Fibroblast of the aortic adventitia (primary cell): ENCODE results near the gene OR2AT4. TPM values are rescaled to one million over a fixed set of nuclear protein-coding genes. Genes with fewer than 3 reads are reported as not detected.
"Not testable (repeated sequence)": the region's sequence is repeated elsewhere in the genome, so short reads cannot be mapped to it uniquely, and the experiment has no call there.

Experiments used
- DNase-seq: peaks from one replicate; pipeline ENCODE4 v3.0.0-alpha.2; 2010; ENCODE audit warnings: low read depth
- H3K4me3 ChIP-seq: 2 replicates; pipeline ENCODE4 v1.5.1; 2011; ENCODE audit warnings: low read depth, mild to moderate bottlenecking, control low read depth, low read length, moderate library complexity
- CTCF ChIP-seq: IDR thresholded peaks from 2 replicates; pipeline ENCODE4 v1.5.1; 2011; ENCODE audit warnings: mild to moderate bottlenecking, low read length, control low read depth, inconsistent platforms; ENCODE audit not compliant: insufficient read depth
- total RNA-seq: library from RNA; depleted of rRNA; stranded (reverse); fragments of >200 nt; gene quantifications from 2 replicates; pipeline ENCODE4 v1.2.3, GENCODE V29; 2012; ENCODE audit warnings: low replicate concordance

OR2AT4 gene
- total RNA-seq, 1 donor: under 0.01 TPM

- peak; percentile 47 for DNase-seq
- no peak for TF ChIP-seq CTCF
- H3K4me3 ChIP-seq: no peak overlapping the region
Observed at GRCh38 chr11:75105462-75105925, 8.8 kb upstream of the OR2AT4 start.

GRCh38 chr11:75103380-75104026 is 6.8 kb upstream of the OR2AT4 start:
- TF ChIP-seq CTCF: no peak
- H3K4me3 ChIP-seq: no peak overlapping the region
- peak; percentile 75 for DNase-seq

- H3K4me3 ChIP-seq: no peak overlapping the region
- TF ChIP-seq CTCF: no peak
- DNase-seq: no peak
Observed at GRCh38 chr11:75101424-75102128, 4.9 kb upstream of the OR2AT4 start.

DNA sequence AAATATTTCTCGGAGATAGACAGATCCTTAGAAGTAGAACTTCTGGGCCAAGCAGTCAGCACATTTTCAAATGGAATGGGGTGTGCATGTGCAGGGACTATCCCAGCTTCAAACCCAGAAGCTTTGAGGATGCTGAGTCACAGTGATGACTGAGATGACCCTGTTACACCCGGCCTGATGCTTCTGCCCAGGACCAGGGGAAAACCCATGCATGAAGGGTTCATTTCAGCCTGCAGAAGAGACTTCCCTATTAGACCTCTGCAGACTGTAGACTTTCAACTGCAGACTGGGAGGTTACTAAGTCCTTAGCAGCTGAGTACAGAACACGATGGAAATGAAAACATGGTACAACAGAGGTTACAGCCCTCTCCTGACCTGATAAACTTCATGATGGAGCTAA is 3.6 kb upstream of the OR2AT4 start:
- no peak for TF ChIP-seq CTCF
- no peak overlapping the region for H3K4me3 ChIP-seq
- peak; percentile 51 for DNase-seq

- no peak for TF ChIP-seq CTCF
- H3K4me3 ChIP-seq: no peak overlapping the region
- DNase-seq: no peak
Observed at GRCh38 chr11:75099635-75100034, 3.0 kb upstream of the OR2AT4 start.

DNA sequence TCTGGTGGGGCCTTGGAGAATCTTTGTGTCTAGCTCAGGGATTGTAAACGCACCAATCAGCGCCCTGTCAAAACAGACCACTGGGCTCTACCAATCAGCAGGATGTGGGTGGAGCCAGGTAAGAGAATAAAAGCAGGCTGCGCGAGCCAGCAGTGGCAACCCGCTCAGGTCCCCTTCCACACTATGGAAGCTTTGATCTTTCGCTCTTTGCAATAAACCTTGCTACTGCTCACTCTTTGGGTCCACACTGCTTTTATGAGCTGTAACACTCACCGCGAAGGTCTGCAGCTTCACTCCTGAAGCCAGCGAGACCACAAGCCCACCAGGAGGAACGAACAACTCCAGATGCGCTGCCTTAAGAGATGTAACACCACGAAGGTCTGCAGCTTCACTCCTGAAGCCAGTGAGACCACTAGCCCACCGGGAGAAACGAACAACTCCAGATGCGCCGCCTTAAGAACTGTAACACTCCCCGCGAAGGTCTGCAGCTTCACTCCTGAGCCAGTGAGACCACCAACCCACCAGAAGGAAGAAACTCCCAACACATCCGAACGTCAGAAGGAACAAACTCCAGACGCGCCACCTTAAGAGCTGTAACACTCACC is 2.3 kb upstream of the OR2AT4 start:
- DNase-seq, H3K4me3 ChIP-seq: not testable (repeated sequence)

- not testable (repeated sequence) for DNase-seq, H3K4me3 ChIP-seq
Observed at GRCh38 chr11:75098181-75098580, 1.5 kb upstream of the OR2AT4 start.
